ENCODE results near the gene DBNDD1. TPM values are rescaled to one million over a fixed set of nuclear protein-coding genes. Genes with fewer than 3 reads are reported as not detected.

Gene DBNDD1
- polyA plus RNA-seq, 1 of the 3 experiments (the other 2 are of a cell fraction), result 27.9 TPM

DNA sequence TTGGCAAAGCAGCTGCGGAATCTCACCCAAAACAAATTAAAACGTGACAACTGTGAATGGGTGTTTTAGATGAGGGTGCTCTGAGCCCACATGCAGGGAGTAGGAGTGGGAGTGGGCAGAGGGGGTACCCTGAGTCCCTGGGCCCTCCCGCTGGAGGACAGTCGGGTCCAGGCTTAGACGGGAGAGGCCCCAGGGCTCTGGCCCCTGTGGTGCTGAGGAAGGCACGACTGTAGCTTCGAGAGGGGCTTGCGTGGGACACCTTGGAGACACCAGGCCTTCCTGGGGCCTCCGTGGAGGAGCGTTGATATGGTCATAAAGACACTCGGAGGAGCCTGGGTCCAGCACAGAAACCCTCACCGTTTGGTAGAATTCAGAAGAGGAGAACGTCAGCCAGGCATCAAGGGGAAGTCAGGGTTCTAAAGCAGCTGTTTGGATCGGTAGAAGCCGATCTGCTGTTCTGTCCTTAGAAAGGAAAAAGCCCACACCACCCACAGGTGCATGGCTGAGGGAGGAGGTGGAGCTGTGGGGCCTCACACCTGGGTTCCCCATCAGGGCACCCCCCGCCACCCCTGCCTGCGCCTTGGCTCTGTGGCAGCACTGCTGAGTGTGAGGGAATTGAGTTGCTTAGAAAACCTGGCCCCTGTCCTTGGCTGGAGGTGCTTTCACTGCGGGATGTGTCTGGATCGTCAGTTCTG, 18.4 kb downstream of the DBNDD1 start:
- Histone ChIP-seq H3K27ac (ENCODE audit: low read depth in 2 of 2, low read length in 1 of 2) (no peak overlapping the region), H3K36me3 (replicated peaks in 1 of 2; ENCODE audit: control insufficient read depth in 1 of 2, insufficient read depth in 2 of 2, low read length in 1 of 2) (peaks cover 6 to 10% of the 10 kb centered on the region in 2 experiments), H2AFZ (ENCODE audit: low read depth) (no peak overlapping the region), H3K9me2 (no peaks in the 10 kb centered on the region), H3K4me1 (ENCODE audit: control insufficient read depth in 1 of 2, insufficient read depth in 2 of 2, low read depth in 1 of 2, low read length in 1 of 2) (peaks cover 0 to 4% of the 10 kb centered on the region in 2 experiments; a peak in 1 of 4 replicates), H3F3A (replicated peaks; ENCODE audit: insufficient read depth) (peaks cover 30% of the 10 kb centered on the region), H3K9ac (no peak overlapping the region), H3K27me3 (ENCODE audit: insufficient read depth) (no peaks in the 10 kb centered on the region), H3K4me3 (ENCODE audit: low read depth in 2 of 2, low read length in 1 of 2) (no peak overlapping the region), H3K9me3 (0 out of 2 replicates have a peak, but pooled peaks cover 6% of the 10 kb centered on the region), H3K79me2 (ENCODE audit: insufficient read depth) (no peaks in the 10 kb centered on the region), H3K4me2 (no peak overlapping the region), H4K20me1 (ENCODE audit: insufficient read depth) (peaks cover 3% of the 10 kb centered on the region)
- TF ChIP-seq, protein P1, sequence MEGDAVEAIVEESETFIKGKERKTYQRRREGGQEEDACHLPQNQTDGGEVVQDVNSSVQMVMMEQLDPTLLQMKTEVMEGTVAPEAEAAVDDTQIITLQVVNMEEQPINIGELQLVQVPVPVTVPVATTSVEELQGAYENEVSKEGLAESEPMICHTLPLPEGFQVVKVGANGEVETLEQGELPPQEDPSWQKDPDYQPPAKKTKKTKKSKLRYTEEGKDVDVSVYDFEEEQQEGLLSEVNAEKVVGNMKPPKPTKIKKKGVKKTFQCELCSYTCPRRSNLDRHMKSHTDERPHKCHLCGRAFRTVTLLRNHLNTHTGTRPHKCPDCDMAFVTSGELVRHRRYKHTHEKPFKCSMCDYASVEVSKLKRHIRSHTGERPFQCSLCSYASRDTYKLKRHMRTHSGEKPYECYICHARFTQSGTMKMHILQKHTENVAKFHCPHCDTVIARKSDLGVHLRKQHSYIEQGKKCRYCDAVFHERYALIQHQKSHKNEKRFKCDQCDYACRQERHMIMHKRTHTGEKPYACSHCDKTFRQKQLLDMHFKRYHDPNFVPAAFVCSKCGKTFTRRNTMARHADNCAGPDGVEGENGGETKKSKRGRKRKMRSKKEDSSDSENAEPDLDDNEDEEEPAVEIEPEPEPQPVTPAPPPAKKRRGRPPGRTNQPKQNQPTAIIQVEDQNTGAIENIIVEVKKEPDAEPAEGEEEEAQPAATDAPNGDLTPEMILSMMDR (IDR thresholded peaks at IDR 0.05), result no peak
- TF ChIP-seq FOSL2 (IDR thresholded peaks at IDR 0.05; ENCODE audit: borderline replicate concordance, low read depth) (no peak), EZH2phosphoT487 (IDR thresholded peaks at IDR 0.05; ENCODE audit: borderline replicate concordance, low read depth) (no peak), TEAD4 (IDR thresholded peaks at IDR 0.05; ENCODE audit: borderline replicate concordance, insufficient read depth) (no peak), GATA2 (CRISPR knock-in tag; IDR thresholded peaks at IDR 0.05) (no peak), SIN3A (IDR thresholded peaks at IDR 0.05; ENCODE audit: borderline replicate concordance, low read depth, low read length) (no peak), POLR2AphosphoS5 (IDR thresholded peaks at IDR 0.05; ENCODE audit: low read depth, low read length) (no peak), JUND (IDR thresholded peaks at IDR 0.05) (no peak), CHD2 (IDR thresholded peaks at IDR 0.05; ENCODE audit: low read length, partially characterized antibody) (no peak), FOXM1 (IDR thresholded peaks at IDR 0.05; ENCODE audit: low read depth) (no peak), MEF2A (IDR thresholded peaks at IDR 0.05; ENCODE audit: borderline replicate concordance, low read depth) (no peak), SMC3 (IDR thresholded peaks at IDR 0.05; ENCODE audit: low read depth, low read length) (no peak)
- TF ChIP-seq, protein P2, sequence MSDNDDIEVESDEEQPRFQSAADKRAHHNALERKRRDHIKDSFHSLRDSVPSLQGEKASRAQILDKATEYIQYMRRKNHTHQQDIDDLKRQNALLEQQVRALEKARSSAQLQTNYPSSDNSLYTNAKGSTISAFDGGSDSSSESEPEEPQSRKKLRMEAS (IDR thresholded peaks at IDR 0.05; ENCODE audit: low read depth), result no peak
- TF ChIP-seq, protein P3, sequence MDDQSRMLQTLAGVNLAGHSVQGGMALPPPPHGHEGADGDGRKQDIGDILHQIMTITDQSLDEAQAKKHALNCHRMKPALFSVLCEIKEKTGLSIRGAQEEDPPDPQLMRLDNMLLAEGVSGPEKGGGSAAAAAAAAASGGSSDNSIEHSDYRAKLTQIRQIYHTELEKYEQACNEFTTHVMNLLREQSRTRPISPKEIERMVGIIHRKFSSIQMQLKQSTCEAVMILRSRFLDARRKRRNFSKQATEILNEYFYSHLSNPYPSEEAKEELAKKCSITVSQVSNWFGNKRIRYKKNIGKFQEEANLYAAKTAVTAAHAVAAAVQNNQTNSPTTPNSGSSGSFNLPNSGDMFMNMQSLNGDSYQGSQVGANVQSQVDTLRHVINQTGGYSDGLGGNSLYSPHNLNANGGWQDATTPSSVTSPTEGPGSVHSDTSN (IDR thresholded peaks at IDR 0.05), result no peak
- ChIA-PET POLR2A (interaction anchor here (2.0 kb wide), 1 partner anchor 10 kb away, joined by 5 read pairs; no protein-coding TSS in a partner anchor), CTCF (interaction anchor here (1.2 to 1.4 kb wide), 2 partner anchors 18 to 52 kb away, joined by 4 to 5 read pairs; partner anchors contain the start of gene DBNDD1)
- WGBS (ENCODE audit: low lambda C conversion rate), result 91% methylated on average over 17 of the region's 19 CpGs
- DNase-seq, result no peak

Data from SK-N-SH (cell line).